Measurements from ENCODE around the gene LRMDA.
A peak's percentile ranks its signal among the peaks of the same experiment; 100 is the strongest.

LRMDA gene

DNA sequence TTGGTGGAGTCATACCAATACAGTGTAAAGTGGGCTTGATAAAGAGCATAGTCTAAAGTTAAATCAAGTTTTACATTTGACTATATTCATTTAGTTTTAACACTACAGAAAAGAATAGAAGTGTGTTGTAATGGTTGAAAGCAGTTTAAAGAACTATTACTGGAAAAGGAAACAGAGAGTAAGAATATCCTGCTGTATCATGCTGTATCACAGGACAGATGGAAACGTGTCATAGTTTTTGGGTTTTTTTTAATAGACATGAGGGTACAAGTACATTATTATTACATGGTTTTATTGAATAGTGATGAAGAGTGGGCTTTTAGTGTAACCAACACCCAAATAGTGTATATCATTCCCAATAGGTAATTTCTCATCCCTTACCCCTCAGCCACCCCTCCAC lies 944.3 kb downstream of the LRMDA start:
- TF ChIP-seq, protein P1, sequence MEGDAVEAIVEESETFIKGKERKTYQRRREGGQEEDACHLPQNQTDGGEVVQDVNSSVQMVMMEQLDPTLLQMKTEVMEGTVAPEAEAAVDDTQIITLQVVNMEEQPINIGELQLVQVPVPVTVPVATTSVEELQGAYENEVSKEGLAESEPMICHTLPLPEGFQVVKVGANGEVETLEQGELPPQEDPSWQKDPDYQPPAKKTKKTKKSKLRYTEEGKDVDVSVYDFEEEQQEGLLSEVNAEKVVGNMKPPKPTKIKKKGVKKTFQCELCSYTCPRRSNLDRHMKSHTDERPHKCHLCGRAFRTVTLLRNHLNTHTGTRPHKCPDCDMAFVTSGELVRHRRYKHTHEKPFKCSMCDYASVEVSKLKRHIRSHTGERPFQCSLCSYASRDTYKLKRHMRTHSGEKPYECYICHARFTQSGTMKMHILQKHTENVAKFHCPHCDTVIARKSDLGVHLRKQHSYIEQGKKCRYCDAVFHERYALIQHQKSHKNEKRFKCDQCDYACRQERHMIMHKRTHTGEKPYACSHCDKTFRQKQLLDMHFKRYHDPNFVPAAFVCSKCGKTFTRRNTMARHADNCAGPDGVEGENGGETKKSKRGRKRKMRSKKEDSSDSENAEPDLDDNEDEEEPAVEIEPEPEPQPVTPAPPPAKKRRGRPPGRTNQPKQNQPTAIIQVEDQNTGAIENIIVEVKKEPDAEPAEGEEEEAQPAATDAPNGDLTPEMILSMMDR (conservative IDR thresholded peaks at IDR 0.05; ENCODE audit: low read length) = no peak
- no peak overlapping the region for H3K4me3 ChIP-seq (ENCODE audit: low read length)
- DNase-seq (ENCODE audit: low read depth) = no peak

- H3K4me3 ChIP-seq (ENCODE audit: low read length) = no peak overlapping the region
- TF ChIP-seq, protein P1 (conservative IDR thresholded peaks at IDR 0.05; ENCODE audit: low read length) = no peak
- DNase-seq (ENCODE audit: low read depth) = peak; percentile 98
Observed at GRCh38 chr10:76382381-76382851, 951.0 kb downstream of the LRMDA start.

- no peak overlapping the region for H3K4me3 ChIP-seq (ENCODE audit: low read length)
- peak; percentile 85 for DNase-seq (ENCODE audit: low read depth)
- TF ChIP-seq, protein P1 (conservative IDR thresholded peaks at IDR 0.05; ENCODE audit: low read length) = no peak
Observed at GRCh38 chr10:76388321-76389023, 957.0 kb downstream of the LRMDA start.

GRCh38 chr10:76393875-76394706 lies 962.7 kb downstream of the LRMDA start:
- H3K4me3 ChIP-seq (ENCODE audit: low read length) = no peak overlapping the region
- no peak for DNase-seq (ENCODE audit: low read depth)
- TF ChIP-seq, protein P1 (conservative IDR thresholded peaks at IDR 0.05; ENCODE audit: low read length) = no peak

DNA sequence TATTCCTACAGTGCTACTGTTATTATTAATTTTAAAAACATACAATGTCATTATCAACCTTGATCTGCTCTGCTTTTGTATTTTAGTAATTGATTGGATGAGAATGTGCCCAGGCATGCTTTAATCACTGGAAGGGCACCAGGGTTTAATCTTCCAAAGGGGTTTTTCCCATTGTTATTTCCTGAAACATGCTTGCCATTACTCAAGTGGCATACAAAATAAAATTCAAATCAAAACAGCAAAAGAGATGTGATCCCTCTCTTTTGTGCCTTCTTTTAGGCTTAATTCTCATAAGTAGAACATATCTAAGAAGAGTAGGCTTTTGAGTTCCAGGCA lies 963.3 kb downstream of the LRMDA start:
- no peak for DNase-seq (ENCODE audit: low read depth)
- H3K4me3 ChIP-seq (ENCODE audit: low read length) = no peak overlapping the region
- TF ChIP-seq, protein P1 (conservative IDR thresholded peaks at IDR 0.05; ENCODE audit: low read length) = no peak

DNA sequence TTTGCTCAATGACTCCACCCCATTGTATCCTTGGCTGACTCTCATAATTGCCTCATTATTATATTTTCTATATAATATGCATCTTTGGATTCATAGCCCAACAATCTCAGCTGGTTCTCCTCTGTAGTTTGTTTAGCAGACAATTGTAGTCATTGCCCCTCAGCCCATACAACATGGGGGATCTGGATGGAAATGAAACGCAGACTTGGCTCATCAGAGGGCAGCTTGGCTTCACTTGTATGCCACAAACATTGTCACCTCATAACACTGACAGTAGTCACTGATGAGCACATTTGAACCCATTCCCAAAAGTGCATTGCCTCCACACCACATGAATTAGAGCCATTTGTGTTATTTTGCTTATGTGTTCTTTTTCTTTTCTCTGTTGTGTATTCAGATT lies 963.8 kb downstream of the LRMDA start:
- no peak overlapping the region for H3K4me3 ChIP-seq (ENCODE audit: low read length)
- no peak for DNase-seq (ENCODE audit: low read depth)
- TF ChIP-seq, protein P1 (conservative IDR thresholded peaks at IDR 0.05; ENCODE audit: low read length) = no peak

DNA sequence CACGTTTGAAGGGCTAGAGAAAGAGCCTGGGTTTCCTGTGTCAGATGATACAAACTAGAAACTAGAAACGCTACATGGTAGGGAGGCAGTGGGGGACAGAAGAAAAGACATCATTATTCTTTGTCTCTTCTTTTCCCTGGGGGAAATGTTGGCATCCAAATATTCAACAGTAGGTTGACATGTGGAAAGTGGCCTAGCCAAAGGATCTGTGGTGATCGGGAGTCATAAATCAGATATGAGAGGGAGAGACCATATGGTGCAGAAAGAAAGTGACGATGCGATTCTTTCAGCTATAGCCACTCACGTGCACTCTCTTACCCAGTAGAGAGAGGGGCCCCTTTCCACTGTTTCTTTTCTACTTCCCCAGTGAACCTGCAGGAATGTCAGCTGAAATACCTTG lies 964.7 kb downstream of the LRMDA start:
- no peak overlapping the region for H3K4me3 ChIP-seq (ENCODE audit: low read length)
- no peak for DNase-seq (ENCODE audit: low read depth)
- TF ChIP-seq, protein P1 (conservative IDR thresholded peaks at IDR 0.05; ENCODE audit: low read length) = no peak

Measured in AG10803 (cell line).